Activated T-cell treated with anti-CD3 and anti-CD28 coated beads, Interleukin-2, amount 50 U/mL, for 4 hours (primary cell): Measurements from ENCODE around the gene LACTB. TPM values are rescaled to one million over a fixed set of nuclear protein-coding genes. Genes with fewer than 3 reads are reported as not detected.
"Not testable (repeated sequence)": the region's sequence is repeated elsewhere in the genome, so short reads cannot be mapped to it uniquely, and the experiment has no call there.

ENCODE experiments used
- ATAC-seq, 2 donors: fragments of 200-7000 bp; cut with Tn5 transposase; one replicate each; pipeline ENCODE4 v1.10.0; 2021
- DNase-seq: peaks from one replicate; pipeline ENCODE4 v3.0.0-alpha.2; 2020
- H3K27me3 Mint-ChIP-seq: one replicate; pipeline ENCODE4 v1.8.0; 2021; ENCODE audit warnings: low read depth, mixed read lengths
- H3K36me3 Mint-ChIP-seq: one replicate; pipeline ENCODE4 v1.8.0; 2022; ENCODE audit warnings: mixed read lengths; ENCODE audit not compliant: insufficient read depth
- H3K4me1 Mint-ChIP-seq: one replicate; pipeline ENCODE4 v1.8.0; 2021; ENCODE audit warnings: low read depth, mixed read lengths
- H3K4me3 Mint-ChIP-seq: one replicate; pipeline ENCODE4 v1.8.0; 2021; ENCODE audit warnings: mild to moderate bottlenecking, moderate library complexity, mixed read lengths
- H3K9me3 Mint-ChIP-seq: one replicate; pipeline ENCODE4 v1.8.0; 2021; ENCODE audit warnings: mixed read lengths
- total RNA-seq, 3 donors: library from RNA; stranded (reverse); gene quantifications; one replicate each; pipeline ENCODE4 v1.2.1, GENCODE V29; 2021

The LACTB gene
- total RNA-seq, 3 donors from 2014 or later: 13.6 to 16.5 (median 14.2) TPM

DNA sequence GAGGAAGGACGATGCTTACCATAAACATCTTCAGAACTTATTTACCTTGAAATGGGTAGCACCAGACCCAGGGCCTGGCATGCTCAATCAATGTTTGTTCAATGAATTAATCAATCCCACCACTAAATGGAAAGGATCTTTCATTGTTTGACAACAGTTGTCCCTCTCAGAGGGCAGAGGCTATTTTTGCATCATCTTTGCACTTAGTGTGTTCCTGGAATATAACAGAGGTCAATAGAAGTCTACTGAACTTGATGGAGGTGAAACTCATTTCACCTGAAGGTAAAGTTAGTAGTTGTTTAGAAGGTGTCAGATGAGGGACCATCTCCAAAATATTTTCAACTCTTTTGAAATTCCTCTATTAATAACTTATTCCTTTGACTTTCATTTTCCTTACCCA lies 36.9 kb upstream of the LACTB start:
- no peaks in the 10 kb centered on the region for H3K9me3 Mint-ChIP-seq
- H3K4me3 Mint-ChIP-seq: no peak overlapping the region
- H3K36me3 Mint-ChIP-seq: no peaks in the 10 kb centered on the region
- no peaks in the 10 kb centered on the region for H3K4me1 Mint-ChIP-seq
- ATAC-seq (no peak), DNase-seq (no peak)
- peaks cover 9% of the 10 kb centered on the region for H3K27me3 Mint-ChIP-seq

DNA sequence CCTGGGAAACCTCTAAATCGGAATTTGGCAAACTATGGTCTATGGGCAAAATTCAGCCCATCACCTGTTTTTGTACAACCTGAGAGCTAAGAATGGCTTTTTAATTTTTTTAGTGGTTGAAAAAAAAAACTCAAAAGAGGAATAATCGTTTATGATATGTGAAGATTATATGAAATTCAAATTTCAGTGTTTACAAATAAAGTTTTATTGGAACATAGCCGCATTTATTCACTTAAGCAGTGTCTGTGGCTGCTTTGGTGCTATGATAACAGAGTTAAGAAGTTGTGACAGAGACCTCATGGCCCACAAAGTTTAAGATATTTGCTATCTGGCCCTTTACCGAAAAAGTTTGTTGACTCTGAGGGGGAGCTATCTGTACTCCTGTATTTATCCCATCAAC lies 36.4 kb upstream of the LACTB start:
- no peak for ATAC-seq
- Mint-ChIP-seq H3K9me3 (no peaks in the 10 kb centered on the region), H3K4me3 (no peak overlapping the region), H3K4me1 (no peaks in the 10 kb centered on the region), H3K27me3 (peaks cover 9% of the 10 kb centered on the region), H3K36me3 (no peaks in the 10 kb centered on the region)
- DNase-seq: no peak

DNA sequence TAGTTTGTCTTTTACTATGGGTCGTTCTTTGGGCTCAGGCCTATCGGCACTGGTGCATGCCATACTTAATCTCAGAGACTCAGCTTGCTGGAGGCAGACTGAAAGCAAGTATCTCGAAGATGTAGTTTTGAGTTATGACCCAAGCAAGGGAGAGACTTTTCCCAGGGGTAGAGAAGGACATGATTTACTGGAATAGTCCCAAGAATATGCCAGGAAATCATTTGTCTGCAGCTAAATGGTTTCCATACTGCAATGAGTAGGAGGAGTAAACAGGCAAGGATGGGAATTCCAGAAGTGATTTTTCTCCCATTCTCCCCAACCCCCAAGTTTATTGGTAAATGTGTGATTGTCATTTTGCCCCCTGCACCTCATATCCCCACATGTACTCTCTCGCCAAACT lies 35.4 kb upstream of the LACTB start:
- no peak overlapping the region for H3K4me3 Mint-ChIP-seq
- H3K36me3 Mint-ChIP-seq: no peaks in the 10 kb centered on the region
- H3K9me3 Mint-ChIP-seq: no peaks in the 10 kb centered on the region
- no peaks in the 10 kb centered on the region for H3K4me1 Mint-ChIP-seq
- peaks cover 5% of the 10 kb centered on the region for H3K27me3 Mint-ChIP-seq
- ATAC-seq (no peak), DNase-seq (no peak)

DNA sequence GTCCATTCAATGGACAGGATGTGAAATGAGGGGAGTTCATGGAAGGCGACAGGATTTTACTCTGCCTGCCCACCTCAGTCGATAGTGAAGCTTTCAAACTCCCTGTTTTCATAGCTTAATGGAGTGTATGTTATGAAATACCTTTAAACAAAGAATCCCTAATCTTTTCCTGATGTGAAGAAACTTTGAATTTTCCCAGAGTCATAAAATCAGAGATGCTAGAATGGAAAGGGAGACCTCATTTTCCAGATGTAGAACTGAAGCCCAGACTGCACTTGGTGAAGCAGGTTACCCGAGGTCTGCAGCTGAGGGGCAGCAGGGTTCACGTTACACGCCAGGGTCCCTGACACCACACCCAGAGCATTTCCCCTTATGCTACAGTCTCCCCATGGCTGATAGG lies 34.7 kb upstream of the LACTB start:
- Mint-ChIP-seq H3K4me1 (no peaks in the 10 kb centered on the region), H3K9me3 (no peaks in the 10 kb centered on the region), H3K4me3 (no peak overlapping the region), H3K27me3 (no peaks in the 10 kb centered on the region), H3K36me3 (no peaks in the 10 kb centered on the region)
- DNase-seq: no peak
- ATAC-seq: no peak

DNA sequence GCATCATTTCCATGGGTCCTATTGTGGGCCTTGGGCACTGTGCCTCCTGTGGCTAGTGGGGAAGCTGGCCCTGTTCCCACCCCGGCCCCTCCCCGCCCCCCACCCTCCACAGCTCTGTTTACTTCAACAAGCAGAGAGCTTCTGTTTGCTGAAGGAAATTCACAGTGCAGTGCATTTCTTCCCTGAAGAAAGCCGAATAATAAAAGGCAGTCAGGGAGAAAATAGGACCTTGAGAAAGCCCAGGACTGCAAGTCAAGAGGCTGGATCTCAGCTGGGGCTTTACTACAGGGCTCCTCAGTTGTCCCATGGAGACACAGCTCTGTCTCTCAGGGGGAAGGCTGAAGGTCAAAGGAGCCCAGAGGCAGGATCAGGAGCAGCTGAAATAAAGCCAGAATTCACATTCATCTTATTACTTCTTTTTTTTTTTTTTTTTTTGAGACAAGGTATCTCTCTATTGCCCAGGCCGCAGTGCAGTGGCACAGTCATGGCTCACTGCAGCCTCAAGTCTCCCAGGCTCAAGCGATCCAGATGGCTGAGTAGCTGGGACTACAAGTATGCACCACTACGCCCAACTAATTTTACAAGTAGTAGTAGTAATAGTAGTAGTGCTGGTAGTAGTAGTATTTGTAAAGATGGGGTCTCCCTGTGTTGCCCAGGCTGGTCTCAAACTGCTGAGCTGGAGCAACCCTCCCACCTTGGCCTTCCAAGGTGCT lies 33.0 kb upstream of the LACTB start:
- ATAC-seq: no peak
- Mint-ChIP-seq H3K4me1 (no peaks in the 10 kb centered on the region), H3K9me3 (no peaks in the 10 kb centered on the region), H3K36me3 (no peaks in the 10 kb centered on the region), H3K4me3 (no peak overlapping the region), H3K27me3 (no peaks in the 10 kb centered on the region)
- no peak for DNase-seq

DNA sequence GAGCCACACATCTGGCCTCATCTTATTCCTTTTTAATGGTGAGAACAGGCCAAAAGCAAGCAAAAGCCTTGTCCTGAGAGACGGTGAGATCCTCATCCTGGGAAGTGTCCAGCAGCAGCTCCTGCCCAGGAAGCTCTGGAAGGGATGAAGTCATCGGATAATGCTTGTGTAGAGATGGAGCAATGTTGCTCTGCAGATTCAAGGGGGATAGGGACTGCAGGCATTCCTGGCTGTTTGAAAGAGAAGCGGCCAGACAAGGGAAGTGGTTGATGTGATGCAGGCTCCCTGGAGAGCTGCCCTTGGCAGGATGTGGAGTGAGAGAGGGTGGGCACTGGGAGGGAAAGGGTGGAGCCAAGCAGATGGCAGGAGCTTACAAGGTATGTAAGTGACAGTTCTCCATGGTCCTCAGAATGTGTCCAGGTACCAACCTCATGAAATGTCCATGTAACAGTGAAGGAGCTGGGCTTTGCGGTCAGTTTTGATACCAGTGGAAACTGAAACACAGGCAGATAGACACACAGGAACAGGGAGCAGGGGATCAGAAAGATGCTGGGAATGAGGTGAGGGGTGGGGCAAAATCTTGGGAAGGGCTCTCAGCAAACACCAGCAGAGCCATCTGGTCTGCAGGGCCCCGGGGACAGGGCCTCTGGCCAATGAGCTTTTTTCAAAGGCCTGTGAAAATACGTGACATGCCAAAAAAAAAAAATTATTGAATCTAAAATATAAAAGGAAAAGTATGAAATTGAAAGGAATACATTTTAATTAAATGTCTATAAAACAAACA lies 32.2 kb upstream of the LACTB start:
- Mint-ChIP-seq H3K36me3 (no peaks in the 10 kb centered on the region), H3K4me1 (no peaks in the 10 kb centered on the region), H3K9me3 (no peaks in the 10 kb centered on the region), H3K4me3 (no peak overlapping the region), H3K27me3 (no peaks in the 10 kb centered on the region)
- no peak for ATAC-seq
- DNase-seq: no peak

DNA sequence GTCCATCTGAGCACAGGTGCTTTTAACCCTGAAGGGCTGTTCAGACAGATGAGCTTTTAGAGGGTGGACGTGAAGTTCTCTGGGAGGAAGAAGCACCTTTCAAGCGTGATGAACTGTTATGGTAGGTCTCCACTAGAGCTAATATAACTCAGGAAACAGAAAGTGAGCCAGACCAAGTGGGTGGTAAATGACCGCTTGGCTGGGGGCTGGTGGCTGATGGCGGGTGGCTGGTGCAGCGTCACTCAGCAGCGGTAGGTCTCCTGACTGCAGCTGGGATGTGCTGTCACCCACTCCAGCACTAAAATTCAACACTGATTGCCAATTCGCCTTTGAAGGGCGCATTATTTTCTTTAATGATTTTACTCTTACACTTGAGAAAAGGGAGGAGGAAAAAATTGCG lies 31.2 kb upstream of the LACTB start:
- Mint-ChIP-seq H3K36me3 (no peaks in the 10 kb centered on the region), H3K27me3 (no peaks in the 10 kb centered on the region), H3K9me3 (no peaks in the 10 kb centered on the region), H3K4me1 (no peaks in the 10 kb centered on the region), H3K4me3 (no peak overlapping the region)
- DNase-seq: no peak
- no peak for ATAC-seq

DNA sequence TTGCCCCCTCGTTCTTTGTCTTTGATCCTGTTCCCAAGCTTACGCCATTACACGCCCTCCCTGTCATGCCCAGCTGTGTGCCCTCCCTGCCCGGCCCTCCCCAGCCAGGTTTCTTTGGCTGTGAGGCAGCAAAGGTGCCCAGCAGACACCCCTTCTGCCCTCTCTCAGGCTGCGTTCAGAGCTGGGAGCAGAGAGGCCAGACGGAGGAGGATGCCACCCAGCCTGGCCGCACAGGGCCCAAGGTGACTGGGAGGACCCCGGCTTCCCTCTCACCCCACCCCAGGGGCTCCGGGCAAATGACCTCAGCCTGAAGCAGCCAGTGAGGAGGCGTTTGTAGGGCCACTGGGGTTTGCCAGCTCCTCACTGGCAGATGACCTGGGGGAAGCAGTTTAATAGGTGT lies 30.8 kb upstream of the LACTB start:
- H3K4me1 Mint-ChIP-seq: no peaks in the 10 kb centered on the region
- no peaks in the 10 kb centered on the region for H3K36me3 Mint-ChIP-seq
- no peak for ATAC-seq
- no peaks in the 10 kb centered on the region for H3K27me3 Mint-ChIP-seq
- no peak overlapping the region for H3K4me3 Mint-ChIP-seq
- DNase-seq: no peak
- no peaks in the 10 kb centered on the region for H3K9me3 Mint-ChIP-seq

DNA sequence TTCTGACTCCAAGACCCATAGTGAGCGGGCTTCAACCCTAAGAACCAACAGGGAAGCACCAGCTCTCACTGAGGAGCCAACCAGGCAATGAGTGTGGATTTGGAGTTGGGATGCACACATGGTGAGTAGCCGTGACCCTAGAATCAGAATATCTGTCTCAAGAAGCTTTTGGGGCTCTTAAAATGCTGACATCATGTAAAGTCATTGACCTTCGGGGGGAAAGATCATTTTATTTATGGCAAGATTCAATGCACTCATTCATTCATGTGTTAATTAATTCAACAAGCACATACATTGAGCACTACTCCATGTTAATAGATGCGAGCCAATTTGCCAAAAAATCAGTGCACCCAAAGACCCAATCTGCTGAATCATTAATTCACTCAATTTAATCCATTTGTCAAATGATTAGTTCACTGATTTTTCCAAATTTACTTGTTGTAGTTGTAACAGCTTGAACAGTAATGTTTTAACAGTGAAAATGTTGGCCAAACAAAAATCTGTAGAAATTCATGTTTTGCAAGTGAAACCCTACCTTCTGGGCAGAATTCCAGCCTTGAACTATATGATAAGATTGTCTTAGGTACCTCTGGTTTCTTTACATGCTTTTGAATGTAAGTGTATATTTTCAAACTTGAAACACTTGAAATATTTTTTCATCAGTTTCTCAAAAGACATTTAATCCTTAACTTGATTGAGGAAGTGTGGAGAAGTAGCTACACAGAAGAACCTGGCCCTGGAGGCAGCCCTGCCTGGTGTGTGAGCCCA lies 29.8 kb upstream of the LACTB start:
- Mint-ChIP-seq H3K4me1 (no peaks in the 10 kb centered on the region), H3K36me3 (no peaks in the 10 kb centered on the region), H3K4me3 (no peak overlapping the region), H3K27me3 (no peaks in the 10 kb centered on the region), H3K9me3 (no peaks in the 10 kb centered on the region)
- no peak for ATAC-seq
- no peak for DNase-seq

DNA sequence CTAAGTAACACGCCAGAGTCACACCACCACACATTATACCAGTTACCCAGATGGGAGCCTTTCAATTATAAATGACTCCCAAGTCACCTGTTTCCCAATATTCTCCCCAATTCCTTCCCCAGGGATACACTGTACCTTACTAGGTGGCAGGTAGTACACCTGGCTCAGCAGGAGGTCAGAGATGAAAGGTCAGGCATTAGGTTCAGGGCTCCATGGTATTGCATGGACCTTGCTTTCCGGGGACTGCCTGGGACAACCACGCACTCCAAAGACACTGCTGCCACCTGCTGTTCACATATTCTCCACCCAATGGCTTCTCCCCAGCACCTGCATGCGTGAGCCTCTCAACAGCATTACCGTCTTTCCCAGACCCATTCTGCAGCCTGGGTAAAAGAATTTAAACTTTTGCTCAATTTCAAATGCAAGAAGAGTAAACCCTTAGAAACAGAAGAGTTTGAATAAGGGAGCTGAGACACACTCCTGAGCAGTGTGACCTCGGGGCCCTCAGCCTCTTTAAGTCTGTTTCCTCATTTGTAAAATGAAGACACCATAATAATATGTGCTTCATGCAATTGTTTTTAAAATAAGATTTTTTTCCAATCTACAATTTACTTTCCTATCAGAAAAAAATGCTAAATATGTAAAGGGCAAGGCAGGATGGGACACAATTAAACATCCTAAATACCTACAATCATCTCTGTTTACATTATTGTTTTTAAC lies 28.0 kb upstream of the LACTB start:
- H3K4me1 Mint-ChIP-seq: no peaks in the 10 kb centered on the region
- no peaks in the 10 kb centered on the region for H3K9me3 Mint-ChIP-seq
- H3K36me3 Mint-ChIP-seq: no peaks in the 10 kb centered on the region
- peak; percentile 89 to 97 for ATAC-seq
- peak; percentile 60 for DNase-seq
- no peaks in the 10 kb centered on the region for H3K27me3 Mint-ChIP-seq
- H3K4me3 Mint-ChIP-seq: no peak overlapping the region

DNA sequence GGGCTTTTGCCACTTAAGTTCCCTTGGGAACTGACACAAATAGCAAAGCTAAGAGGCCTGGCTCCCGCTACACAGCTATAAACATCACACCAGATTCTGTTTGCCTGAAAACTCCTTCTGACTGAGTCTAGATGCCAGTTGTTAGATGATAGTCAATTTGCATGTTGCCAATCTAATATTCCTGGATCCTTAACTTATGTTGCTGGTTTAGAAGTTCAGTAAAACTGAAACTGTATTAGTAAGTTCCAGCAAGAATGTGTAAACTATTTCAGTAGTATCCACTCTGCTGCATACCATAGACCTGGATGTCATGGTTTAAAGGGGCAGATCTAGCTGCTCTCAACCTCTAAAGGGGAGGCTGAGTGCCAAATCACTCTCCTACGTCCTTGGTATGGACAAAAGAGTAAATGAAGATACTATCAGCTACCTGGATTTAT lies 27.1 kb upstream of the LACTB start:
- ATAC-seq (no peak), DNase-seq (no peak)
- H3K36me3 Mint-ChIP-seq: no peaks in the 10 kb centered on the region
- H3K27me3 Mint-ChIP-seq: no peaks in the 10 kb centered on the region
- no peaks in the 10 kb centered on the region for H3K4me1 Mint-ChIP-seq
- no peak overlapping the region for H3K4me3 Mint-ChIP-seq
- no peaks in the 10 kb centered on the region for H3K9me3 Mint-ChIP-seq

DNA sequence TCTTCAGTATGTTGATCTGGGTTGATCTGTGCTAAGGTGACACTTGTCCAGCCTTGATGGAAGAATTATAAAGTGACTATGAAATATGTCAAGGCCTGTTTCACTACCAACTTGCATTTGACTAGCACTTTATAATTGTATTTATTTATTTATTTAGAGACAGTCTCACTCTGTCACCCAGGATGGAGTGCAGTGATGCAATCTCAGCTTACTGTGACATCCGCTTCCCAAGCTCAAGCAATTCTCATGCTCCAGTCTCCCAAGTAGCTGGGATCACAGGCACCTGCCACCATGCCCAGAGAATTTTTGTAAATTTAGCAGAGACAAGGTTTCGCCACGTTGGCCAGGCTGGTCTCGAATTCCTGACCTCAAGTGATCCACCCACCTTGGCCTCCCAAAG lies 25.5 kb upstream of the LACTB start:
- Mint-ChIP-seq H3K27me3 (no peaks in the 10 kb centered on the region), H3K4me3 (no peak overlapping the region), H3K9me3 (no peaks in the 10 kb centered on the region), H3K36me3 (no peaks in the 10 kb centered on the region), H3K4me1 (no peaks in the 10 kb centered on the region)
- no peak for DNase-seq
- ATAC-seq: no peak

DNA sequence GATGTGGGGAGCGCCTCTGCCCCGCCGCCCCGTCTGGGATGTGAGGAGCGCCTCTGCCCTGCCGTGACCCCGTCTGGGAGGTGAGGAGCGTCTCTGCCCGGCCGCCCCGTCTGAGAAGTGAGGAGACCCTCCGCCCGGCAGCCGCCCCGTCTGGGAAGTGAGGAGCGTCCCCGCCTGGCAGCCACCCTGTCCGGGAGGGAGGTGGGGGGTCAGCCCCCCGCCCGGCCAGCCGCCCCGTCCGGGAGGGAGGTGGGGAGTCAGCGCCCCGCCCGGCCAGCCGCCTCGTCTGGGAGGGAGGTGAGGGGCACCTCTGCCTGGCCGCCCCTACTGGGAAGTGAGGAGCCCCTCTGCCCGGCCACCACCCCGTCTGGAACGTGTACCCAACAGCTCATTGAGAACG lies 22.8 kb upstream of the LACTB start:
- H3K9me3 Mint-ChIP-seq, H3K27me3 Mint-ChIP-seq, H3K36me3 Mint-ChIP-seq, ATAC-seq, H3K4me3 Mint-ChIP-seq, DNase-seq, H3K4me1 Mint-ChIP-seq: not testable (repeated sequence)

DNA sequence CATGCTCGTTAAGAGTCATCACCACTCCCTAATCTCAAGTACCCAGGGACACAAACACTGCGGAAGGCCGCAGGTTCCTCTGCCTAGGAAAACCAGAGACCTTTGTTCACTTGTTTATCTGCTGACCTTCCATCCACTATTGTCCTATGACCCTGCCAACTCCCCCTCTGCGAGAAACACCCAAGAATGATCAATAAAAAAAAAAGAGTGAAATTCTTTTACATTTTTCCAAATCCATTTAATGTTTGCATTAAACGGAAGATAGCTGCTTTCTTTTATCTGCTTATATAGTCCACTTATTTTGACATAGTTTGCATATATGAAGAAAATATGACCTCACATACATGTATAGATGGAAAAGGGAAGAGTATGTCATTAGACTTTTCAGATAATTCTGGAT lies 22.1 kb upstream of the LACTB start:
- H3K4me1 Mint-ChIP-seq, H3K4me3 Mint-ChIP-seq, H3K36me3 Mint-ChIP-seq, ATAC-seq, H3K9me3 Mint-ChIP-seq, H3K27me3 Mint-ChIP-seq, DNase-seq: not testable (repeated sequence)
